Amygdala (tissue), 56 donors: Measurements from ENCODE around the gene DIAPH2.

Experiments used
- DNase-seq, 56 donors: peaks; one replicate each; lab custom pipeline; 2025; lab: John Stamatoyannopoulos, UW

DIAPH2 gene

GRCh38 chrX:97619499-97619898, 934.9 kb downstream of the DIAPH2 start:
- no peak for DNase-seq

- DNase-seq = no peak
Measured at GRCh38 chrX:97622111-97622510, 937.5 kb downstream of the DIAPH2 start.

- DNase-seq = no peak
Measured at GRCh38 chrX:97628326-97628725, 943.7 kb downstream of the DIAPH2 start.

- DNase-seq = no peak
Measured at GRCh38 chrX:97628807-97629596, 944.4 kb downstream of the DIAPH2 start.

- no peak for DNase-seq
Measured at GRCh38 chrX:97629597-97629985, 944.9 kb downstream of the DIAPH2 start.

- no peak for DNase-seq
Measured at GRCh38 chrX:97633798-97634197, 949.2 kb downstream of the DIAPH2 start.

GRCh38 chrX:97636473-97637140, 952.0 kb downstream of the DIAPH2 start:
- no peak for DNase-seq

GRCh38 chrX:97637289-97637688, 952.6 kb downstream of the DIAPH2 start:
- DNase-seq = no peak

GRCh38 chrX:97638621-97639020, 954.0 kb downstream of the DIAPH2 start:
- no peak for DNase-seq

- DNase-seq = no peak
Measured at GRCh38 chrX:97639526-97639925, 954.9 kb downstream of the DIAPH2 start.
